GM06990 (cell line): ENCODE results near the gene ABCC1.

Experiments
- DNase-seq: peaks from one replicate; pipeline ENCODE4 v3.0.0-alpha.2; 2011; ENCODE audit not compliant: insufficient read length; ENCODE audit errors: extremely low read depth
- H3K27me3 ChIP-seq: replicated peaks from 2 replicates; pipeline ENCODE4 v1.6.0; 2011; ENCODE audit warnings: low read length; ENCODE audit not compliant: control insufficient read depth, insufficient read depth
- H3K36me3 ChIP-seq: 2 replicates; pipeline ENCODE4 v1.5.1; 2011; ENCODE audit warnings: low read length; ENCODE audit not compliant: control insufficient read depth, insufficient read depth
- H3K4me3 ChIP-seq: replicated peaks from 2 replicates; pipeline ENCODE4 v1.5.1; 2011; ENCODE audit warnings: low read depth, mild to moderate bottlenecking, control low read depth, low read length
- TF ChIP-seq, protein P1 (sequence below): IDR thresholded peaks from 2 replicates; pipeline ENCODE4 v1.5.1; 2011; ENCODE audit warnings: low read length, control low read depth, mild to moderate bottlenecking, inconsistent platforms; ENCODE audit not compliant: insufficient read depth, poor library complexity, severe bottlenecking

The ABCC1 gene

DNA sequence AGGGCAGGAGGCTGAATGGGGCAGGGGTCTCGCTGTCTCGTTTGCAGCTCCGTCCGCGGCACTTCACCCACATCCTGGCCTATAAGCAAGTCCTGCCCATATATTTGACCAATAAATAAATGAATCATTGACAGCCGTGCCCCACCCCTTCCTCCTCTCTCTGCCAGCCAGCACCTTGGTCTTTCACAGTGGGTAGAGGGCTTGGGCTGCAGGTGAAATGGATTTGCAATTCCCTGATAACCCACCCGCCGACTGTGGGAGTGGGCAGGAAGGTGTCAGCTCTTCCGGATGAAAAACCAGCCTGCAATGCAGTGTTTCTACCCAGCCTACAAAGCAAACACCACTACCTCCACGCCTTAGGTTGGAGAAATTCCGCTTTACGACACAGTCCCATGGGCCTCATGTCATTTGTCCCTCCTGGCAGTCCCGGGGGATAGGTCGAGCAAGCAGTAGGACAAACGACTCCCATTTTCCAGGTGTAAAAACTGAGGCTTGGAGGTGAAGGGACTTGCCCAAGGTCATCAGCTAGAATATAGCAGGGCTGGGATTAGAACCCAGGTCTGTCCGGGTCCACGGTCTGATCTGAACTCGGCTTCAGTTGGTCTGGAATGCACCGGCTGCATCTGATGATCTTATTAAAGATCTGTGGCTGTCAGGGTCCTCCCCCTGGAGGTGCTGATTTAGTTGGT is 79.0 kb downstream of the ABCC1 start:
- H3K36me3 ChIP-seq, result peaks cover 5% of the 10 kb centered on the region
- H3K27me3 ChIP-seq, result no peaks in the 10 kb centered on the region
- TF ChIP-seq, protein P1, sequence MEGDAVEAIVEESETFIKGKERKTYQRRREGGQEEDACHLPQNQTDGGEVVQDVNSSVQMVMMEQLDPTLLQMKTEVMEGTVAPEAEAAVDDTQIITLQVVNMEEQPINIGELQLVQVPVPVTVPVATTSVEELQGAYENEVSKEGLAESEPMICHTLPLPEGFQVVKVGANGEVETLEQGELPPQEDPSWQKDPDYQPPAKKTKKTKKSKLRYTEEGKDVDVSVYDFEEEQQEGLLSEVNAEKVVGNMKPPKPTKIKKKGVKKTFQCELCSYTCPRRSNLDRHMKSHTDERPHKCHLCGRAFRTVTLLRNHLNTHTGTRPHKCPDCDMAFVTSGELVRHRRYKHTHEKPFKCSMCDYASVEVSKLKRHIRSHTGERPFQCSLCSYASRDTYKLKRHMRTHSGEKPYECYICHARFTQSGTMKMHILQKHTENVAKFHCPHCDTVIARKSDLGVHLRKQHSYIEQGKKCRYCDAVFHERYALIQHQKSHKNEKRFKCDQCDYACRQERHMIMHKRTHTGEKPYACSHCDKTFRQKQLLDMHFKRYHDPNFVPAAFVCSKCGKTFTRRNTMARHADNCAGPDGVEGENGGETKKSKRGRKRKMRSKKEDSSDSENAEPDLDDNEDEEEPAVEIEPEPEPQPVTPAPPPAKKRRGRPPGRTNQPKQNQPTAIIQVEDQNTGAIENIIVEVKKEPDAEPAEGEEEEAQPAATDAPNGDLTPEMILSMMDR, result no peak
- H3K4me3 ChIP-seq, result no peak overlapping the region
- DNase-seq, result no peak

- H3K27me3 ChIP-seq, result no peaks in the 10 kb centered on the region
- no peak overlapping the region for H3K4me3 ChIP-seq
- no peak for DNase-seq
- TF ChIP-seq, protein P1, result no peak
- H3K36me3 ChIP-seq, result peaks cover 3% of the 10 kb centered on the region
These were observed 80.1 kb downstream of the ABCC1 start for GRCh38 chr16:16029431-16030011.

DNA sequence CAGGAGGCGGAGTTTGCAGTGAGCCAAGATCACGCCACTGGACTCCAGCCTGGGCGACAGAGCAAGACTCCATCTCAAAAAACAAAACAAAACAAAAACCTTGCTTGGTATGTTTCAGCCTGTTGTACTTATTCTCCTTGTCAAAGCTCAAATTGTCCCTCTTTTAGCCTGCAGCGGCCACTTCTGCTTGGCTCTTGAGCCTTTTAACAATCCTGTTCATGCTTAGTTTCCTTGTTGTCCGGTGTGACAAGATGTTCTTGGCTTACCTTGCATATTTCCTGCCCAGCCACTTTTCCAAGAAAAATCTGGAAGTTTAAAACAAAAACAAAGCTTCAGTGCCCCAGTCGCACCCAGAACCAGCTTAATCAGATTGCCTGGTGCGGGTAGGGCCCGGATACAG is 81.0 kb downstream of the ABCC1 start:
- H3K4me3 ChIP-seq, result no peak overlapping the region
- peaks cover 3% of the 10 kb centered on the region for H3K36me3 ChIP-seq
- H3K27me3 ChIP-seq, result no peaks in the 10 kb centered on the region
- TF ChIP-seq, protein P1, result no peak
- DNase-seq, result no peak

GRCh38 chr16:16031401-16031800 is 82.0 kb downstream of the ABCC1 start:
- peaks cover 4% of the 10 kb centered on the region for H3K36me3 ChIP-seq
- no peak overlapping the region for H3K4me3 ChIP-seq
- H3K27me3 ChIP-seq, result no peaks in the 10 kb centered on the region
- TF ChIP-seq, protein P1, result no peak
- DNase-seq, result no peak

DNA sequence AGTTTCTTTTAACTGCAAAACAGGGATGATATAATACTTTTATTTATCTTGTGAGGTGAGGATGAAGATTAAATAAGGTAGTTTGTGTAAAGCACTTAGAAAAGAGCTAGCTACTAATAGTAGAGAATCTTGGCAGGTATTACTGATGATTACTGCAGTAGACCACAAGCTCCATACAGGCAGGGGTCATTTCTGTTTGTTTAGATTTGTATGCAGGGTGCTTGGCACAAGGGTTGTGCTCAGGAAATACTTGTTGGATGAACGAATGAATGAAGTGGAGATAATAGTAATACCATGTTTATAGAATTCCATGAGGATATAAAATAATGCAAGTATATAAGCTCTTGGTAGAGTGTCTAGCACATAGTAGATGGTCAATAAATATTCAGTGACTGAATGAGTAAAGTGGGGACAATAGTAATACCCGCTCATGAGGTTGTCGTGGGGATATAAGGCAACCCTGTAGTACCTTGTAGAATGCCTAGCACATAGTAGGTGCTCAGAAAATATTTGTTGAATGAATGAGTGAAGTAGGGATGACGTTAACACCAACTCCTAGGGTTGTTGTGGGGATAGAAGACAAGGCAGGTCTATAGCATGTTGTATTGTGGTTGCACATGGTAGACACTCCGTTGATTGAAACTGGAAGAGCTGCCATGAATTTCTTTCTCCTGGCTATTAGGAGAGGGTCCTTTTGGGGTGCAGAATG is 83.0 kb downstream of the ABCC1 start:
- DNase-seq, result no peak
- Histone ChIP-seq H3K36me3 (peaks cover 11% of the 10 kb centered on the region), H3K4me3 (no peak overlapping the region), H3K27me3 (no peaks in the 10 kb centered on the region)
- TF ChIP-seq, protein P1, result no peak
